Thymus (tissue), 11 donors: ENCODE data around the gene IDH3B. TPM values are rescaled to one million over a fixed set of nuclear protein-coding genes. Genes with fewer than 3 reads are reported as not detected.

Experiments
- DNase-seq, 9 donors: peaks; one replicate each; pipeline ENCODE4 v3.0.0-alpha.2; 2013; ENCODE audit warnings: low spot score in 9 of 9, low read depth in 6 of 9, missing footprints in 1 of 9
- H3K27ac ChIP-seq, 2 donors: one replicate each; pipeline ENCODE4 v1.5.1; 2013; ENCODE audit warnings: control low read depth in 1 of 2, low read depth in 1 of 2, low read length in 1 of 2, mild to moderate bottlenecking in 1 of 2, moderate library complexity in 1 of 2
- H3K27me3 ChIP-seq, 2 donors: one replicate each; pipeline ENCODE4 v1.5.1; 2013; ENCODE audit warnings: low read length in 1 of 2; ENCODE audit not compliant: control insufficient read depth in 2 of 2, insufficient read depth in 1 of 2
- H3K36me3 ChIP-seq, 2 donors: one replicate each; pipeline ENCODE4 v1.5.1; 2013; ENCODE audit warnings: low read length in 1 of 2, mild to moderate bottlenecking in 1 of 2, moderate library complexity in 1 of 2; ENCODE audit not compliant: control insufficient read depth in 2 of 2, insufficient read depth in 2 of 2
- H3K4me1 ChIP-seq, 2 donors: one replicate each; pipeline ENCODE4 v1.5.1; 2013; ENCODE audit warnings: low read length in 2 of 2; ENCODE audit not compliant: control insufficient read depth in 2 of 2, insufficient read depth in 2 of 2
- H3K4me3 ChIP-seq, 2 donors: one replicate each; pipeline ENCODE4 v1.5.1; 2013; ENCODE audit warnings: low read length in 2 of 2, control low read depth in 1 of 2, mild to moderate bottlenecking in 1 of 2
- H3K9me3 ChIP-seq, 2 donors: one replicate each; pipeline ENCODE4 v1.5.1; 2013; ENCODE audit warnings: low read length in 1 of 2, mild to moderate bottlenecking in 1 of 2; ENCODE audit not compliant: control insufficient read depth in 2 of 2, insufficient read depth in 1 of 2
- WGBS: extraction: QIAGEN DNeasy Blood & Tissue Kit; methylation state at CpG from one replicate; pipeline ENCODE4 v1.1.7; 2013; 5-methylcytosine and 5-hydroxymethylcytosine counted together
- polyA plus RNA-seq: library from polyadenylated mRNA; stranded (reverse); fragments of 200-250 nt; gene quantifications from one replicate; pipeline ENCODE4 v1.2.3, GENCODE V29; 2013
- total RNA-seq: library from RNA; stranded (reverse); fragments of 120-200 nt; gene quantifications from one replicate; pipeline ENCODE4 v1.2.4, GENCODE V29; 2013
- donor health status: healthy.

IDH3B gene
- total and polyA plus RNA-seq, 2 donors: 68.9 to 121 TPM

- Histone ChIP-seq H3K27ac (no peak overlapping the region), H3K36me3 (no peaks in the 10 kb centered on the region), H3K9me3 (no peaks in the 10 kb centered on the region), H3K4me3 (no peak overlapping the region), H3K4me1 (no peaks in the 10 kb centered on the region), H3K27me3 (peaks cover 0 to 8% of the 10 kb centered on the region in 2 donors)
- no peak for DNase-seq
- 89% methylated on average over 6 of the region's 6 CpGs for WGBS
Measured at GRCh38 chr20:2618815-2619214, 45.2 kb downstream of the IDH3B start.

- H3K27ac ChIP-seq: no peak overlapping the region
- H3K27me3 ChIP-seq: peaks cover 0 to 8% of the 10 kb centered on the region in 2 donors
Measured at GRCh38 chr20:2617099-2617714, 46.8 kb downstream of the IDH3B start.

GRCh38 chr20:2616634-2617033 is 47.4 kb downstream of the IDH3B start:
- peaks cover 0 to 8% of the 10 kb centered on the region in 2 donors for H3K27me3 ChIP-seq
- WGBS: 87% methylated on average over 9 of the region's 9 CpGs
- H3K4me3 ChIP-seq: no peak overlapping the region
- DNase-seq: no peak
- H3K27ac ChIP-seq: no peak overlapping the region
- no peaks in the 10 kb centered on the region for H3K36me3 ChIP-seq
- H3K4me1 ChIP-seq: no peaks in the 10 kb centered on the region
- H3K9me3 ChIP-seq: no peaks in the 10 kb centered on the region

More at GRCh38 chr20:2617099-2617714, 46.8 kb downstream of the IDH3B start:
- Histone ChIP-seq H3K4me3 (no peak overlapping the region), H3K9me3 (no peaks in the 10 kb centered on the region), H3K36me3 (no peaks in the 10 kb centered on the region), H3K4me1 (no peaks in the 10 kb centered on the region)
- no peak for DNase-seq
- 87% methylated on average over 16 of the region's 16 CpGs for WGBS

GRCh38 chr20:2612073-2612472 is 51.9 kb downstream of the IDH3B start:
- no peak overlapping the region for H3K4me3 ChIP-seq
- WGBS: 94% methylated on average over 3 of the region's 3 CpGs
- no peak for DNase-seq
- H3K9me3 ChIP-seq: no peaks in the 10 kb centered on the region
- H3K36me3 ChIP-seq: no peaks in the 10 kb centered on the region
- peaks cover 0 to 4% of the 10 kb centered on the region in 2 donors for H3K27me3 ChIP-seq
- no peaks in the 10 kb centered on the region for H3K4me1 ChIP-seq
- H3K27ac ChIP-seq: no peak overlapping the region

GRCh38 chr20:2610941-2611720 is 52.9 kb downstream of the IDH3B start:
- no peak overlapping the region for H3K27ac ChIP-seq
- no peak for DNase-seq
- H3K27me3 ChIP-seq: no peaks in the 10 kb centered on the region
- H3K4me3 ChIP-seq: no peak overlapping the region
- no peaks in the 10 kb centered on the region for H3K9me3 ChIP-seq
- WGBS: 85% methylated on average over 6 of the region's 6 CpGs
- H3K36me3 ChIP-seq: no peaks in the 10 kb centered on the region
- no peaks in the 10 kb centered on the region for H3K4me1 ChIP-seq

GRCh38 chr20:2610326-2610725 is 53.7 kb downstream of the IDH3B start:
- Histone ChIP-seq H3K9me3 (no peaks in the 10 kb centered on the region), H3K4me1 (no peaks in the 10 kb centered on the region), H3K27me3 (no peaks in the 10 kb centered on the region), H3K4me3 (no peak overlapping the region), H3K27ac (no peak overlapping the region), H3K36me3 (no peaks in the 10 kb centered on the region)
- no peak for DNase-seq
- 93% methylated on average over 6 of the region's 6 CpGs for WGBS

Other genes starting within 250 kb of the IDH3B start
- 311 TPM for gene SNRPB, start 193.4 kb downstream of the IDH3B start, total RNA-seq
- 149 TPM for gene SNRPB, start 193.4 kb downstream of the IDH3B start, polyA plus RNA-seq
- gene ZNF343, start 155.3 kb downstream of the IDH3B start, total RNA-seq: 5.2 TPM
- gene ZNF343, start 155.3 kb downstream of the IDH3B start, polyA plus RNA-seq: 5.4 TPM
- not detected for gene TMC2, start 127.6 kb downstream of the IDH3B start, total RNA-seq
- gene TMC2, start 127.6 kb downstream of the IDH3B start, polyA plus RNA-seq: 0.05 TPM
- 236 TPM for gene NOP56, start 11.6 kb downstream of the IDH3B start, total RNA-seq
- 152 TPM for gene NOP56, start 11.6 kb downstream of the IDH3B start, polyA plus RNA-seq
- gene EBF4, start 28.6 kb upstream of the IDH3B start, total RNA-seq: 2.9 TPM
- 9.9 TPM for gene EBF4, start 28.6 kb upstream of the IDH3B start, polyA plus RNA-seq
- 11.9 TPM for gene CPXM1, start 136.4 kb upstream of the IDH3B start, total RNA-seq
- gene CPXM1, start 136.4 kb upstream of the IDH3B start, polyA plus RNA-seq: 14.1 TPM
- not detected for gene C20orf141, start 150.8 kb upstream of the IDH3B start, total RNA-seq
- gene C20orf141, start 150.8 kb upstream of the IDH3B start, polyA plus RNA-seq: 1.3 TPM
- 0.05 TPM for gene TMEM239, start 152.1 kb upstream of the IDH3B start, total RNA-seq
- under 0.01 TPM for gene TMEM239, start 152.1 kb upstream of the IDH3B start, polyA plus RNA-seq
- gene PCED1A, start 176.4 kb upstream of the IDH3B start, total RNA-seq: 25.1 TPM
- gene PCED1A, start 176.4 kb upstream of the IDH3B start, polyA plus RNA-seq: 105 TPM
- 37.0 TPM for gene VPS16, start 176.5 kb upstream of the IDH3B start, total RNA-seq
- 93.3 TPM for gene VPS16, start 176.5 kb upstream of the IDH3B start, polyA plus RNA-seq
- gene PTPRA, start 209.3 kb upstream of the IDH3B start, total RNA-seq: 55.0 TPM
- gene PTPRA, start 209.3 kb upstream of the IDH3B start, polyA plus RNA-seq: 35.5 TPM